ENCODE measurements around the gene ERMARD.

GRCh38 chr6:169726963-169727362, 24.5 kb upstream of the ERMARD start:
- no peak for TF ChIP-seq CTCF (IDR thresholded peaks at IDR 0.05)
- TF ChIP-seq POLR2A (IDR thresholded peaks at IDR 0.05): no peak

Measured in lower leg skin (tissue), 3 donors.